GF-D8 (cell line): ENCODE measurements around the gene LGR4.

ENCODE experiments used
- DNase-seq: peaks from one replicate; lab custom pipeline; 2025; lab: John Stamatoyannopoulos, UW

The LGR4 gene

GRCh38 chr11:27482793-27483192, 10.2 kb upstream of the LGR4 start:
- no peak for DNase-seq

- DNase-seq = no peak
These were observed 9.4 kb upstream of the LGR4 start for GRCh38 chr11:27481992-27482391.

GRCh38 chr11:27477831-27478230, 5.2 kb upstream of the LGR4 start:
- no peak for DNase-seq

GRCh38 chr11:27477243-27477642, 4.7 kb upstream of the LGR4 start:
- no peak for DNase-seq

GRCh38 chr11:27475622-27476021, 3.0 kb upstream of the LGR4 start:
- no peak for DNase-seq

GRCh38 chr11:27473017-27473406, 422 bp upstream of the LGR4 start:
- DNase-seq = no peak

- peak; percentile 6 for DNase-seq
These were observed 797 bp downstream of the LGR4 start for GRCh38 chr11:27471589-27472397.

GRCh38 chr11:27470826-27471588, 1.6 kb downstream of the LGR4 start:
- no peak for DNase-seq

GRCh38 chr11:27470166-27470565, 2.4 kb downstream of the LGR4 start:
- DNase-seq = no peak

GRCh38 chr11:27468995-27469695, 3.4 kb downstream of the LGR4 start:
- DNase-seq = no peak

GRCh38 chr11:27468209-27468994, 4.2 kb downstream of the LGR4 start:
- DNase-seq = peak; percentile 58

- no peak for DNase-seq
These were observed 5.2 kb downstream of the LGR4 start for GRCh38 chr11:27467181-27467913.

- no peak for DNase-seq
These were observed 6.2 kb downstream of the LGR4 start for GRCh38 chr11:27466363-27466762.

GRCh38 chr11:27465629-27466028, 7.0 kb downstream of the LGR4 start:
- DNase-seq = no peak

GRCh38 chr11:27464909-27465308, 7.7 kb downstream of the LGR4 start:
- DNase-seq = no peak

- no peak for DNase-seq
These were observed 8.3 kb downstream of the LGR4 start for GRCh38 chr11:27464289-27464696.

- DNase-seq = peak; percentile 56
These were observed 10.0 kb downstream of the LGR4 start for GRCh38 chr11:27462543-27462942.

GRCh38 chr11:27460158-27460978, 12.2 kb downstream of the LGR4 start:
- no peak for DNase-seq

GRCh38 chr11:27459191-27459590, 13.4 kb downstream of the LGR4 start:
- DNase-seq = no peak

- no peak for DNase-seq
These were observed 14.4 kb downstream of the LGR4 start for GRCh38 chr11:27458182-27458581.
